HG02885 (cell line): ENCODE results near the gene FANCC.

Experiments used
- ATAC-seq: cut with Tn5 transposase; IDR thresholded peaks from one replicate; pipeline ENCODE4 v1.9.1; 2021; ENCODE audit warnings: mild to moderate bottlenecking; ENCODE audit not compliant: unreplicated experiment, poor library complexity

FANCC gene

GRCh38 chr9:95317119-95317892, at the start of gene FANCC:
Gene FANCC, minus strand, starts transcription at chr9:95317709. Its CDS starts 68,418 bp downstream, at chr9:95249291.
- ATAC-seq, result peak; percentile 81

- no peak for ATAC-seq
These were observed 49.3 kb upstream of the FANCC start for GRCh38 chr9:95366731-95367325.

- no peak for ATAC-seq
These were observed 48.3 kb upstream of the FANCC start for GRCh38 chr9:95365766-95366165.

- ATAC-seq, result no peak
These were observed 45.7 kb upstream of the FANCC start for GRCh38 chr9:95363051-95363841.

- no peak for ATAC-seq
These were observed 43.4 kb upstream of the FANCC start for GRCh38 chr9:95360866-95361265.

GRCh38 chr9:95357316-95357715, 39.8 kb upstream of the FANCC start:
- ATAC-seq, result no peak

GRCh38 chr9:95355500-95355899, 38.0 kb upstream of the FANCC start:
- no peak for ATAC-seq

GRCh38 chr9:95351051-95351450, 33.5 kb upstream of the FANCC start:
- no peak for ATAC-seq

GRCh38 chr9:95350266-95350665, 32.8 kb upstream of the FANCC start:
- ATAC-seq, result no peak

- no peak for ATAC-seq
These were observed 31.9 kb upstream of the FANCC start for GRCh38 chr9:95349091-95350038.

- no peak for ATAC-seq
These were observed 28.5 kb upstream of the FANCC start for GRCh38 chr9:95346021-95346420.

- ATAC-seq, result no peak
These were observed 27.3 kb upstream of the FANCC start for GRCh38 chr9:95344735-95345325.

- no peak for ATAC-seq
These were observed 26.3 kb upstream of the FANCC start for GRCh38 chr9:95343725-95344287.

GRCh38 chr9:95342571-95342970, 25.1 kb upstream of the FANCC start:
- no peak for ATAC-seq

GRCh38 chr9:95341293-95341962, 23.9 kb upstream of the FANCC start:
- ATAC-seq, result no peak

GRCh38 chr9:95338243-95338642, 20.7 kb upstream of the FANCC start:
- no peak for ATAC-seq

GRCh38 chr9:95336281-95336680, 18.8 kb upstream of the FANCC start:
- no peak for ATAC-seq

- no peak for ATAC-seq
These were observed 15.9 kb upstream of the FANCC start for GRCh38 chr9:95333426-95333825.

- ATAC-seq, result no peak
These were observed 15.4 kb upstream of the FANCC start for GRCh38 chr9:95332860-95333259.
